IgD-negative memory B cell (primary cell): Measurements from ENCODE around the gene AVPR1B. TPM values are rescaled to one million over a fixed set of nuclear protein-coding genes. Genes with fewer than 3 reads are reported as not detected.

Experiments
- H3K27ac Mint-ChIP-seq, 3 donors: one replicate each; pipeline ENCODE4 v1.8.0; 2020 to 2022; ENCODE audit warnings: mild to moderate bottlenecking in 3 of 3, mixed read lengths in 3 of 3, moderate library complexity in 1 of 3
- H3K27me3 Mint-ChIP-seq: one replicate; pipeline ENCODE4 v1.8.0; 2021; ENCODE audit warnings: mixed read lengths
- H3K36me3 Mint-ChIP-seq: one replicate; pipeline ENCODE4 v1.8.0; 2020; ENCODE audit warnings: mild to moderate bottlenecking, mixed read lengths
- H3K4me1 Mint-ChIP-seq, 3 donors: one replicate each; pipeline ENCODE4 v1.8.0; 2020 to 2022; ENCODE audit warnings: mixed read lengths in 3 of 3, mild to moderate bottlenecking in 1 of 3
- H3K4me3 Mint-ChIP-seq, 4 donors: one replicate each; pipeline ENCODE4 v1.8.0; 2020 to 2022; ENCODE audit warnings: mild to moderate bottlenecking in 4 of 4, mixed read lengths in 4 of 4, moderate library complexity in 3 of 4
- H3K9me3 Mint-ChIP-seq, 3 donors: one replicate each; pipeline ENCODE4 v1.8.0; 2020 to 2021; ENCODE audit warnings: mixed read lengths in 3 of 3, mild to moderate bottlenecking in 1 of 3
- polyA plus RNA-seq: library from polyadenylated mRNA; unstranded; fragments of 300-500 nt; fragmentation: Illumina TruSeq; gene quantifications from one replicate; pipeline ENCODE4 v1.2.3, GENCODE V29; 2021

AVPR1B gene
- polyA plus RNA-seq, 1 donor from 2014 or later: not detected

- Mint-ChIP-seq H3K36me3 (peaks cover 10% of the 10 kb centered on the region), H3K4me3 (no peak overlapping the region), H3K27ac (no peak overlapping the region), H3K4me1 (peaks cover 0 to 7% (median 4%) of the 10 kb centered on the region in 3 donors), H3K27me3 (peaks cover 17% of the 10 kb centered on the region), H3K9me3 (peaks cover 2 to 18% (median 3%) of the 10 kb centered on the region in 3 donors)
These were observed 4.1 kb upstream of the AVPR1B start for GRCh38 chr1:206121269-206121668.

GRCh38 chr1:206120406-206120805 is 3.2 kb upstream of the AVPR1B start:
- Mint-ChIP-seq H3K36me3 (peaks cover 10% of the 10 kb centered on the region), H3K4me3 (peak overlapping the region in 1 of 4 donors; percentile 35), H3K27me3 (peaks cover 17% of the 10 kb centered on the region), H3K4me1 (peaks cover 0 to 7% (median 4%) of the 10 kb centered on the region in 3 donors), H3K27ac (no peak overlapping the region), H3K9me3 (peaks cover 2 to 18% (median 3%) of the 10 kb centered on the region in 3 donors)

GRCh38 chr1:206116873-206117150 is 376 bp downstream of the AVPR1B start:
- Mint-ChIP-seq H3K36me3 (peaks cover 7% of the 10 kb centered on the region), H3K9me3 (peaks cover 0 to 9% (median 0%) of the 10 kb centered on the region in 3 donors), H3K27me3 (peaks cover 17% of the 10 kb centered on the region), H3K4me3 (peak overlapping the region in 3 of 4 donors; percentile 69 to 92 (median 88)), H3K27ac (no peak overlapping the region), H3K4me1 (peaks cover 0 to 7% (median 4%) of the 10 kb centered on the region in 3 donors)

GRCh38 chr1:206116191-206116872 is 856 bp downstream of the AVPR1B start:
- Mint-ChIP-seq H3K27ac (no peak overlapping the region), H3K9me3 (peaks cover 0 to 5% (median 0%) of the 10 kb centered on the region in 3 donors), H3K4me3 (peak overlapping the region in 2 of 4 donors; percentile 57 to 88), H3K4me1 (peaks cover 0 to 7% (median 4%) of the 10 kb centered on the region in 3 donors), H3K27me3 (peaks cover 17% of the 10 kb centered on the region), H3K36me3 (peaks cover 7% of the 10 kb centered on the region)

- no peak overlapping the region for H3K27ac Mint-ChIP-seq
- peaks cover 7% of the 10 kb centered on the region for H3K36me3 Mint-ChIP-seq
- no peaks in the 10 kb centered on the region for H3K9me3 Mint-ChIP-seq
- H3K4me3 Mint-ChIP-seq: peak overlapping the region in 1 of 4 donors; percentile 88
- peaks cover 17% of the 10 kb centered on the region for H3K27me3 Mint-ChIP-seq
- peaks cover 0 to 7% (median 4%) of the 10 kb centered on the region in 3 donors for H3K4me1 Mint-ChIP-seq
These were observed 1.4 kb downstream of the AVPR1B start for GRCh38 chr1:206115791-206116190.

- H3K9me3 Mint-ChIP-seq: no peaks in the 10 kb centered on the region
- H3K4me1 Mint-ChIP-seq: peaks cover 0 to 7% (median 4%) of the 10 kb centered on the region in 3 donors
- peak overlapping the region in 1 of 3 donors; percentile 82 for H3K27ac Mint-ChIP-seq
- H3K36me3 Mint-ChIP-seq: peaks cover 2% of the 10 kb centered on the region
- H3K4me3 Mint-ChIP-seq: peak overlapping the region in 1 of 4 donors; percentile 11
- peaks cover 17% of the 10 kb centered on the region for H3K27me3 Mint-ChIP-seq
These were observed 2.2 kb downstream of the AVPR1B start for GRCh38 chr1:206114692-206115640.

GRCh38 chr1:206112600-206113301 is 4.4 kb downstream of the AVPR1B start:
- H3K4me3 Mint-ChIP-seq: no peak overlapping the region
- peaks cover 10% of the 10 kb centered on the region for H3K27me3 Mint-ChIP-seq
- no peak overlapping the region for H3K27ac Mint-ChIP-seq
- peaks cover 0 to 2% (median 2%) of the 10 kb centered on the region in 3 donors for H3K4me1 Mint-ChIP-seq
- H3K9me3 Mint-ChIP-seq: no peaks in the 10 kb centered on the region
- peaks cover 2% of the 10 kb centered on the region for H3K36me3 Mint-ChIP-seq

GRCh38 chr1:206111271-206111927 is 5.8 kb downstream of the AVPR1B start:
- H3K9me3 Mint-ChIP-seq: no peaks in the 10 kb centered on the region
- H3K4me1 Mint-ChIP-seq: peaks cover 0 to 3% (median 3%) of the 10 kb centered on the region in 3 donors
- H3K36me3 Mint-ChIP-seq: peaks cover 2% of the 10 kb centered on the region
- H3K27me3 Mint-ChIP-seq: peaks cover 2% of the 10 kb centered on the region
- H3K4me3 Mint-ChIP-seq: no peak overlapping the region
- H3K27ac Mint-ChIP-seq: peak overlapping the region in 1 of 3 donors; percentile 14

GRCh38 chr1:206110820-206111219 is 6.4 kb downstream of the AVPR1B start:
- H3K4me3 Mint-ChIP-seq: no peak overlapping the region
- H3K4me1 Mint-ChIP-seq: peaks cover 1 to 5% (median 4%) of the 10 kb centered on the region in 3 donors
- peak overlapping the region in 2 of 3 donors; percentile 14 to 63 for H3K27ac Mint-ChIP-seq
- peaks cover 2% of the 10 kb centered on the region for H3K36me3 Mint-ChIP-seq
- no peaks in the 10 kb centered on the region for H3K9me3 Mint-ChIP-seq
- no peaks in the 10 kb centered on the region for H3K27me3 Mint-ChIP-seq

GRCh38 chr1:206110161-206110560 is 7.0 kb downstream of the AVPR1B start:
- Mint-ChIP-seq H3K27me3 (no peaks in the 10 kb centered on the region), H3K9me3 (no peaks in the 10 kb centered on the region), H3K4me1 (peaks cover 3 to 6% (median 5%) of the 10 kb centered on the region in 3 donors), H3K27ac (peak overlapping the region in 1 of 3 donors; percentile 14), H3K36me3 (peaks cover 2% of the 10 kb centered on the region), H3K4me3 (no peak overlapping the region)

- Mint-ChIP-seq H3K36me3 (peaks cover 2% of the 10 kb centered on the region), H3K9me3 (no peaks in the 10 kb centered on the region), H3K27me3 (no peaks in the 10 kb centered on the region), H3K4me1 (peaks cover 3 to 6% (median 5%) of the 10 kb centered on the region in 3 donors), H3K27ac (no peak overlapping the region), H3K4me3 (no peak overlapping the region)
These were observed 7.5 kb downstream of the AVPR1B start for GRCh38 chr1:206109718-206110117.

- no peaks in the 10 kb centered on the region for H3K27me3 Mint-ChIP-seq
- peaks cover 2% of the 10 kb centered on the region for H3K36me3 Mint-ChIP-seq
- no peak overlapping the region for H3K4me3 Mint-ChIP-seq
- no peak overlapping the region for H3K27ac Mint-ChIP-seq
- H3K9me3 Mint-ChIP-seq: no peaks in the 10 kb centered on the region
- H3K4me1 Mint-ChIP-seq: peaks cover 3 to 9% (median 8%) of the 10 kb centered on the region in 3 donors
These were observed 8.6 kb downstream of the AVPR1B start for GRCh38 chr1:206108635-206109034.

- no peak overlapping the region for H3K4me3 Mint-ChIP-seq
- no peaks in the 10 kb centered on the region for H3K27me3 Mint-ChIP-seq
- H3K36me3 Mint-ChIP-seq: no peaks in the 10 kb centered on the region
- no peaks in the 10 kb centered on the region for H3K9me3 Mint-ChIP-seq
- H3K27ac Mint-ChIP-seq: no peak overlapping the region
- peaks cover 12 to 17% (median 13%) of the 10 kb centered on the region in 3 donors for H3K4me1 Mint-ChIP-seq
These were observed 10.0 kb downstream of the AVPR1B start for GRCh38 chr1:206107168-206107544.
